Left cardiac atrium (tissue), 4 donors: ENCODE results near the gene CELF2. TPM values are rescaled to one million over a fixed set of nuclear protein-coding genes. Genes with fewer than 3 reads are reported as not detected.

Experiments
- ATAC-seq, 2 donors: fragments of 200-7000 bp; cut with Tn5 transposase; one replicate each; pipeline ENCODE4 v1.9.1; 2020; ENCODE audit warnings: mild to moderate bottlenecking in 2 of 2, moderate library complexity in 2 of 2
- DNase-seq: peaks from one replicate; pipeline ENCODE4 v3.0.0-alpha.2; 2020
- intact Hi-C, 2 donors: fragments of 100-400 bp; cut with DNase I; formaldehyde crosslinking; loops; one replicate each; pipeline versions ENCODE4 v1.14.1 to v1.15.1; 2022 to 2023
- total RNA-seq, 2 donors: library from RNA; stranded (reverse); fragmentation: NEBNext Ultra II Directional; extraction: Animal tissue kit (Norgen Biotek cat#: 25700); gene quantifications; one replicate each; pipeline ENCODE4 v1.2.1, GENCODE V29; 2021
- donor health status: DM: no; HTN: yes; CAD: no.
- donor health status: DM: no; HTN: yes; CAD: no; lungs with severe emphysema.
- donor health status: DM: yes; HTN: yes; CAD: no.
- donor health status: Dilated cardiomyopathy.

The CELF2 gene
- total RNA-seq, 2 donors from 2014 or later, result 68.4 to 72.5 TPM

GRCh38 chr10:11080564-11080984 is 62.9 kb downstream of the CELF2 start:
- intact Hi-C loops, result no loop called here
- DNase-seq, result no peak
- no peak for ATAC-seq

GRCh38 chr10:11081408-11081807 is 63.7 kb downstream of the CELF2 start:
- intact Hi-C loops, result no loop called here
- DNase-seq (no peak), ATAC-seq (peak in 1 of 2 donors; percentile 51)

- intact Hi-C loops, result no loop called here
- DNase-seq (no peak), ATAC-seq (peak in 1 of 2 donors; percentile 6)
Measured at GRCh38 chr10:11082526-11082925, 64.9 kb downstream of the CELF2 start.

- DNase-seq (no peak), ATAC-seq (no peak)
- intact Hi-C loops, result no loop called here
Measured at GRCh38 chr10:11083051-11083450, 65.4 kb downstream of the CELF2 start.

- DNase-seq (no peak), ATAC-seq (no peak)
- intact Hi-C loops, result no loop called here
Measured at GRCh38 chr10:11085545-11085944, 67.9 kb downstream of the CELF2 start.

- DNase-seq, result peak; percentile 68
- peak; percentile 87 to 95 for ATAC-seq
- intact Hi-C loops, result no loop called here
Measured at GRCh38 chr10:11086177-11086840, 68.6 kb downstream of the CELF2 start.

GRCh38 chr10:11087372-11087771 is 69.7 kb downstream of the CELF2 start:
- ATAC-seq (peak in 1 of 2 donors; percentile 16), DNase-seq (no peak)
- intact Hi-C loops, result no loop called here

- ATAC-seq (peak in 1 of 2 donors; percentile 28), DNase-seq (no peak)
- intact Hi-C loops, result no loop called here
Measured at GRCh38 chr10:11088709-11089108, 71.0 kb downstream of the CELF2 start.

GRCh38 chr10:11089272-11089671 is 71.6 kb downstream of the CELF2 start:
- intact Hi-C loops, result no loop called here
- ATAC-seq (no peak), DNase-seq (no peak)

GRCh38 chr10:11091517-11092102 is 73.9 kb downstream of the CELF2 start:
- intact Hi-C loops, result no loop called here
- no peak for ATAC-seq
- DNase-seq, result no peak

GRCh38 chr10:11093771-11094736 is 76.4 kb downstream of the CELF2 start:
- DNase-seq (no peak), ATAC-seq (no peak)
- intact Hi-C loops, result no loop called here

- intact Hi-C loops, result no loop called here
- ATAC-seq (peak in 1 of 2 donors; percentile 68), DNase-seq (no peak)
Measured at GRCh38 chr10:11095374-11095801, 77.7 kb downstream of the CELF2 start.

GRCh38 chr10:11096422-11096821 is 78.8 kb downstream of the CELF2 start:
- no peak for ATAC-seq
- DNase-seq, result no peak
- intact Hi-C loops, result no loop called here

- DNase-seq (no peak), ATAC-seq (no peak)
- intact Hi-C loops, result no loop called here
Measured at GRCh38 chr10:11097686-11098085, 80.0 kb downstream of the CELF2 start.

- DNase-seq (peak; percentile 52), ATAC-seq (peak; percentile 61 to 76)
- intact Hi-C loops, result no loop called here
Measured at GRCh38 chr10:11098666-11099065, 81.0 kb downstream of the CELF2 start.

- intact Hi-C loops, result no loop called here
- no peak for DNase-seq
- ATAC-seq, result no peak
Measured at GRCh38 chr10:11104772-11105675, 87.4 kb downstream of the CELF2 start.

- ATAC-seq, result no peak
- intact Hi-C loops, result no loop called here
Measured at GRCh38 chr10:11105676-11106004, 88.0 kb downstream of the CELF2 start.

GRCh38 chr10:11106621-11107374 is 89.1 kb downstream of the CELF2 start:
- DNase-seq (no peak), ATAC-seq (no peak)
- intact Hi-C loops, result no loop called here

More at GRCh38 chr10:11105676-11106004, 88.0 kb downstream of the CELF2 start:
- no peak for DNase-seq
